ENCODE data around the gene FANCM.

GRCh38 chr14:45149602-45150001 lies 13.9 kb downstream of the FANCM start:
- no peak for TF ChIP-seq EZH2phosphoT487 (IDR thresholded peaks at IDR 0.05; ENCODE audit: borderline replicate concordance, low read depth, low read length)
- TF ChIP-seq, protein P1, sequence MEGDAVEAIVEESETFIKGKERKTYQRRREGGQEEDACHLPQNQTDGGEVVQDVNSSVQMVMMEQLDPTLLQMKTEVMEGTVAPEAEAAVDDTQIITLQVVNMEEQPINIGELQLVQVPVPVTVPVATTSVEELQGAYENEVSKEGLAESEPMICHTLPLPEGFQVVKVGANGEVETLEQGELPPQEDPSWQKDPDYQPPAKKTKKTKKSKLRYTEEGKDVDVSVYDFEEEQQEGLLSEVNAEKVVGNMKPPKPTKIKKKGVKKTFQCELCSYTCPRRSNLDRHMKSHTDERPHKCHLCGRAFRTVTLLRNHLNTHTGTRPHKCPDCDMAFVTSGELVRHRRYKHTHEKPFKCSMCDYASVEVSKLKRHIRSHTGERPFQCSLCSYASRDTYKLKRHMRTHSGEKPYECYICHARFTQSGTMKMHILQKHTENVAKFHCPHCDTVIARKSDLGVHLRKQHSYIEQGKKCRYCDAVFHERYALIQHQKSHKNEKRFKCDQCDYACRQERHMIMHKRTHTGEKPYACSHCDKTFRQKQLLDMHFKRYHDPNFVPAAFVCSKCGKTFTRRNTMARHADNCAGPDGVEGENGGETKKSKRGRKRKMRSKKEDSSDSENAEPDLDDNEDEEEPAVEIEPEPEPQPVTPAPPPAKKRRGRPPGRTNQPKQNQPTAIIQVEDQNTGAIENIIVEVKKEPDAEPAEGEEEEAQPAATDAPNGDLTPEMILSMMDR (conservative IDR thresholded peaks at IDR 0.05; ENCODE audit: low read length), result no peak
